ENCODE results near the gene LDAH. TPM values are rescaled to one million over a fixed set of nuclear protein-coding genes. Genes with fewer than 3 reads are reported as not detected.
"Not testable (repeated sequence)": the region's sequence is repeated elsewhere in the genome, so short reads cannot be mapped to it uniquely, and the experiment has no call there.

LDAH gene
- total RNA-seq, 1 donor from 2014 or later = 34.7 TPM

GRCh38 chr2:20823917-20824316 lies 1.0 kb upstream of the LDAH start:
- H3K4me1 Mint-ChIP-seq (ENCODE audit: low read depth) = peaks cover 19% of the 10 kb centered on the region
- no peak overlapping the region for H3K27ac Mint-ChIP-seq
- no peaks in the 10 kb centered on the region for H3K27me3 Mint-ChIP-seq (ENCODE audit: insufficient read depth)
- peaks cover 3% of the 10 kb centered on the region for H3K36me3 Mint-ChIP-seq (ENCODE audit: low read depth)
- H3K9me3 Mint-ChIP-seq = peaks cover 4% of the 10 kb centered on the region
- intact Hi-C loops (cut with micrococcal nuclease) = loop anchor here (2.0 to 10.0 kb wide), 5 partner anchors 379 to 1462 kb away; partner anchors contain the start of genes LAPTM4A, PUM2, RHOB and TTC32
- DNase-seq (ENCODE audit: low spot score) = no peak
- H3K4me3 Mint-ChIP-seq = peak overlapping the region; percentile 68

- Mint-ChIP-seq H3K27ac (peak overlapping the region; percentile 77), H3K9me3 (peaks cover 4% of the 10 kb centered on the region), H3K36me3 (ENCODE audit: low read depth) (peaks cover 12% of the 10 kb centered on the region), H3K4me3 (peak overlapping the region; percentile 13), H3K4me1 (ENCODE audit: low read depth) (peaks cover 43% of the 10 kb centered on the region), H3K27me3 (ENCODE audit: insufficient read depth) (no peaks in the 10 kb centered on the region)
- intact Hi-C loops (cut with micrococcal nuclease) = loop anchor here (2.0 kb wide), 2 partner anchors 60 to 454 kb away; no protein-coding TSS in a partner anchor
- no peak for DNase-seq (ENCODE audit: low spot score)
These were observed 4.1 kb downstream of the LDAH start for GRCh38 chr2:20818820-20819219.

- no peaks in the 10 kb centered on the region for H3K27me3 Mint-ChIP-seq (ENCODE audit: insufficient read depth)
- no peak for DNase-seq (ENCODE audit: low spot score)
- H3K36me3 Mint-ChIP-seq (ENCODE audit: low read depth) = peaks cover 10% of the 10 kb centered on the region
- no peak overlapping the region for H3K27ac Mint-ChIP-seq
- H3K9me3 Mint-ChIP-seq = no peaks in the 10 kb centered on the region
- intact Hi-C loops (cut with micrococcal nuclease) = no loop called here
- peaks cover 30% of the 10 kb centered on the region for H3K4me1 Mint-ChIP-seq (ENCODE audit: low read depth)
- H3K4me3 Mint-ChIP-seq = no peak overlapping the region
These were observed 7.7 kb downstream of the LDAH start for GRCh38 chr2:20815216-20815615.

GRCh38 chr2:20812779-20813178 lies 10.1 kb downstream of the LDAH start:
- peaks cover 15% of the 10 kb centered on the region for H3K4me1 Mint-ChIP-seq (ENCODE audit: low read depth)
- intact Hi-C loops (cut with micrococcal nuclease) = no loop called here
- peaks cover 3% of the 10 kb centered on the region for H3K36me3 Mint-ChIP-seq (ENCODE audit: low read depth)
- H3K27me3 Mint-ChIP-seq (ENCODE audit: insufficient read depth) = no peaks in the 10 kb centered on the region
- no peak overlapping the region for H3K27ac Mint-ChIP-seq
- H3K9me3 Mint-ChIP-seq = no peaks in the 10 kb centered on the region
- no peak overlapping the region for H3K4me3 Mint-ChIP-seq
- DNase-seq (ENCODE audit: low spot score) = no peak

GRCh38 chr2:20806286-20806685 lies 16.6 kb downstream of the LDAH start:
- no peak for DNase-seq (ENCODE audit: low spot score)
- no peak overlapping the region for H3K27ac Mint-ChIP-seq
- H3K4me3 Mint-ChIP-seq = no peak overlapping the region
- peaks cover 2% of the 10 kb centered on the region for H3K27me3 Mint-ChIP-seq (ENCODE audit: insufficient read depth)
- H3K36me3 Mint-ChIP-seq (ENCODE audit: low read depth) = no peaks in the 10 kb centered on the region
- no peaks in the 10 kb centered on the region for H3K4me1 Mint-ChIP-seq (ENCODE audit: low read depth)
- H3K9me3 Mint-ChIP-seq = no peaks in the 10 kb centered on the region
- intact Hi-C loops (cut with micrococcal nuclease) = no loop called here

GRCh38 chr2:20803974-20804373 lies 18.9 kb downstream of the LDAH start:
- intact Hi-C loops (cut with micrococcal nuclease) = no loop called here
- H3K36me3 Mint-ChIP-seq (ENCODE audit: low read depth) = no peaks in the 10 kb centered on the region
- H3K4me1 Mint-ChIP-seq (ENCODE audit: low read depth) = no peaks in the 10 kb centered on the region
- no peak overlapping the region for H3K4me3 Mint-ChIP-seq
- DNase-seq (ENCODE audit: low spot score) = no peak
- no peaks in the 10 kb centered on the region for H3K9me3 Mint-ChIP-seq
- H3K27ac Mint-ChIP-seq = no peak overlapping the region
- peaks cover 2% of the 10 kb centered on the region for H3K27me3 Mint-ChIP-seq (ENCODE audit: insufficient read depth)

- no peaks in the 10 kb centered on the region for H3K9me3 Mint-ChIP-seq
- no peak overlapping the region for H3K4me3 Mint-ChIP-seq
These were observed 19.6 kb downstream of the LDAH start for GRCh38 chr2:20803226-20803682.

GRCh38 chr2:20797096-20797495 lies 25.8 kb downstream of the LDAH start:
- Mint-ChIP-seq H3K36me3 (ENCODE audit: low read depth) (peaks cover 32% of the 10 kb centered on the region), H3K4me1 (ENCODE audit: low read depth) (peaks cover 8% of the 10 kb centered on the region), H3K27me3 (ENCODE audit: insufficient read depth) (no peaks in the 10 kb centered on the region), H3K9me3 (peaks cover 10% of the 10 kb centered on the region), H3K4me3 (no peak overlapping the region), H3K27ac (no peak overlapping the region)
- no peak for DNase-seq (ENCODE audit: low spot score)
- intact Hi-C loops (cut with micrococcal nuclease) = no loop called here

More at GRCh38 chr2:20803226-20803682, 19.6 kb downstream of the LDAH start:
- no peak overlapping the region for H3K27ac Mint-ChIP-seq
- no peaks in the 10 kb centered on the region for H3K36me3 Mint-ChIP-seq (ENCODE audit: low read depth)
- intact Hi-C loops (cut with micrococcal nuclease) = no loop called here
- H3K4me1 Mint-ChIP-seq (ENCODE audit: low read depth) = no peaks in the 10 kb centered on the region
- no peak for DNase-seq (ENCODE audit: low spot score)
- H3K27me3 Mint-ChIP-seq (ENCODE audit: insufficient read depth) = peaks cover 2% of the 10 kb centered on the region

- H3K4me3 Mint-ChIP-seq = no peak overlapping the region
- DNase-seq (ENCODE audit: low spot score) = no peak
- peaks cover 8% of the 10 kb centered on the region for H3K4me1 Mint-ChIP-seq (ENCODE audit: low read depth)
- intact Hi-C loops (cut with micrococcal nuclease) = no loop called here
- peaks cover 10% of the 10 kb centered on the region for H3K9me3 Mint-ChIP-seq
- no peaks in the 10 kb centered on the region for H3K27me3 Mint-ChIP-seq (ENCODE audit: insufficient read depth)
- H3K27ac Mint-ChIP-seq = no peak overlapping the region
- peaks cover 32% of the 10 kb centered on the region for H3K36me3 Mint-ChIP-seq (ENCODE audit: low read depth)
These were observed 26.5 kb downstream of the LDAH start for GRCh38 chr2:20796374-20796791.

- peaks cover 10% of the 10 kb centered on the region for H3K9me3 Mint-ChIP-seq
- H3K4me3 Mint-ChIP-seq; H3K27me3 Mint-ChIP-seq (ENCODE audit: insufficient read depth); intact Hi-C loops (cut with micrococcal nuclease); H3K27ac Mint-ChIP-seq; DNase-seq (ENCODE audit: low spot score); H3K4me1 Mint-ChIP-seq (ENCODE audit: low read depth): not testable (repeated sequence)
- peaks cover 36% of the 10 kb centered on the region for H3K36me3 Mint-ChIP-seq (ENCODE audit: low read depth)
These were observed 29.0 kb downstream of the LDAH start for GRCh38 chr2:20793944-20794343.

- H3K9me3 Mint-ChIP-seq = no peaks in the 10 kb centered on the region
- H3K36me3 Mint-ChIP-seq (ENCODE audit: low read depth) = peaks cover 11% of the 10 kb centered on the region
- no peak overlapping the region for H3K4me3 Mint-ChIP-seq
- H3K27me3 Mint-ChIP-seq (ENCODE audit: insufficient read depth) = no peaks in the 10 kb centered on the region
- no peak overlapping the region for H3K27ac Mint-ChIP-seq
- DNase-seq (ENCODE audit: low spot score) = no peak
- H3K4me1 Mint-ChIP-seq (ENCODE audit: low read depth) = peaks cover 6% of the 10 kb centered on the region
- intact Hi-C loops (cut with micrococcal nuclease) = loop anchor here (1.0 to 5.0 kb wide), 2 partner anchors 119 to 182 kb away; no protein-coding TSS in a partner anchor
These were observed 41.1 kb downstream of the LDAH start for GRCh38 chr2:20781656-20782265.

- H3K4me1 Mint-ChIP-seq (ENCODE audit: low read depth) = no peaks in the 10 kb centered on the region
- no peak overlapping the region for H3K27ac Mint-ChIP-seq
- no peak overlapping the region for H3K4me3 Mint-ChIP-seq
- peaks cover 4% of the 10 kb centered on the region for H3K36me3 Mint-ChIP-seq (ENCODE audit: low read depth)
- no peaks in the 10 kb centered on the region for H3K27me3 Mint-ChIP-seq (ENCODE audit: insufficient read depth)
- H3K9me3 Mint-ChIP-seq = no peaks in the 10 kb centered on the region
- intact Hi-C loops (cut with micrococcal nuclease) = no loop called here
- DNase-seq (ENCODE audit: low spot score) = no peak
These were observed 51.6 kb downstream of the LDAH start for GRCh38 chr2:20771299-20771698.

GRCh38 chr2:20766798-20767644 lies 55.9 kb downstream of the LDAH start:
- DNase-seq (ENCODE audit: low spot score) = no peak
- intact Hi-C loops (cut with micrococcal nuclease) = no loop called here
- peaks cover 8% of the 10 kb centered on the region for H3K36me3 Mint-ChIP-seq (ENCODE audit: low read depth)

More at GRCh38 chr2:20766798-20767644, 55.9 kb downstream of the LDAH start:
- H3K27ac Mint-ChIP-seq = no peak overlapping the region
- no peaks in the 10 kb centered on the region for H3K27me3 Mint-ChIP-seq (ENCODE audit: insufficient read depth)
- no peak overlapping the region for H3K4me3 Mint-ChIP-seq
- no peaks in the 10 kb centered on the region for H3K9me3 Mint-ChIP-seq
- H3K4me1 Mint-ChIP-seq (ENCODE audit: low read depth) = no peaks in the 10 kb centered on the region

Data from activated T-helper 1 cell treated with anti-CD3 and anti-CD28 coated beads, Interleukin-12 subunit alpha, Interleukin-12 subunit beta, Interleukin-2, Interleukin-4 antibody, amounts not matched to agents 30 ng/mL and 10 ng/mL and 1 ng/mL, durations not matched to agents 14 hours and 24 hours and 36 hours (primary cell).